ENCODE data around the gene GALNT18. TPM values are rescaled to one million over a fixed set of nuclear protein-coding genes. Genes with fewer than 3 reads are reported as not detected.

GALNT18 gene
- total and polyA plus RNA-seq, 7 experiments from 2014 or later: 0.15 to 1.7 (median 0.20) TPM; not detected in 4

- Histone ChIP-seq H3K4me1 (ENCODE audit: control insufficient read depth in 2 of 2, insufficient read depth in 2 of 2, low read length in 2 of 2) (no peaks in the 10 kb centered on the region), H3K27me3 (ENCODE audit: control insufficient read depth in 2 of 2, insufficient read depth in 2 of 2, low read length in 2 of 2) (no peaks in the 10 kb centered on the region), H3K27ac (ENCODE audit: low read depth, low read length) (no peak overlapping the region), H3K9me3 (ENCODE audit: control insufficient read depth in 2 of 3, low read length in 3 of 3) (no peaks in the 10 kb centered on the region), H3K4me3 (ENCODE audit: low read length) (no peak overlapping the region), H3K36me3 (ENCODE audit: control insufficient read depth in 2 of 3, insufficient read depth in 3 of 3, low read length in 3 of 3) (no peaks in the 10 kb centered on the region)
- no peak for DNase-seq
- H3K27ac Mint-ChIP-seq: no peak overlapping the region
- H3K36me3 Mint-ChIP-seq: no peaks in the 10 kb centered on the region
- intact Hi-C loops (cut with micrococcal nuclease): no loop called here
- no peaks in the 10 kb centered on the region for H3K4me1 Mint-ChIP-seq
- H3K27me3 Mint-ChIP-seq: peaks cover 0 to 3% (median 0%) of the 10 kb centered on the region in 5 donors
- CTCF ChIA-PET: no interaction called here
- POLR2A ChIA-PET: no interaction called here
- H3K9me3 Mint-ChIP-seq: no peaks in the 10 kb centered on the region
- no peak overlapping the region for H3K4me3 Mint-ChIP-seq
- ATAC-seq: no peak
These were observed 186.2 kb downstream of the GALNT18 start for GRCh38 chr11:11435635-11436034.

GRCh38 chr11:11433960-11434359 lies 187.8 kb downstream of the GALNT18 start:
- DNase-seq (no peak), ATAC-seq (no peak)
- Histone ChIP-seq H3K4me3 (ENCODE audit: low read length) (no peak overlapping the region), H3K27ac (ENCODE audit: low read depth, low read length) (no peak overlapping the region), H3K36me3 (ENCODE audit: control insufficient read depth in 2 of 3, insufficient read depth in 3 of 3, low read length in 3 of 3) (no peaks in the 10 kb centered on the region), H3K27me3 (ENCODE audit: control insufficient read depth in 2 of 2, insufficient read depth in 2 of 2, low read length in 2 of 2) (no peaks in the 10 kb centered on the region), H3K4me1 (ENCODE audit: control insufficient read depth in 2 of 2, insufficient read depth in 2 of 2, low read length in 2 of 2) (no peaks in the 10 kb centered on the region), H3K9me3 (ENCODE audit: control insufficient read depth in 2 of 3, low read length in 3 of 3) (no peaks in the 10 kb centered on the region)
- intact Hi-C loops (cut with micrococcal nuclease): no loop called here
- no peaks in the 10 kb centered on the region for H3K36me3 Mint-ChIP-seq
- H3K27ac Mint-ChIP-seq: no peak overlapping the region
- no peaks in the 10 kb centered on the region for H3K4me1 Mint-ChIP-seq
- peaks cover 0 to 8% (median 0%) of the 10 kb centered on the region in 5 donors for H3K27me3 Mint-ChIP-seq
- CTCF ChIA-PET: no interaction called here
- no peak overlapping the region for H3K4me3 Mint-ChIP-seq
- H3K9me3 Mint-ChIP-seq: no peaks in the 10 kb centered on the region
- POLR2A ChIA-PET: no interaction called here

GRCh38 chr11:11432621-11433319 lies 189.0 kb downstream of the GALNT18 start:
- ChIA-PET CTCF (no interaction called here), POLR2A (no interaction called here)
- H3K4me1 Mint-ChIP-seq: no peaks in the 10 kb centered on the region
- no peak for DNase-seq
- Histone ChIP-seq H3K9me3 (ENCODE audit: control insufficient read depth in 2 of 3, low read length in 3 of 3) (no peaks in the 10 kb centered on the region), H3K4me1 (ENCODE audit: control insufficient read depth in 2 of 2, insufficient read depth in 2 of 2, low read length in 2 of 2) (no peaks in the 10 kb centered on the region), H3K27ac (ENCODE audit: low read depth, low read length) (no peak overlapping the region), H3K36me3 (ENCODE audit: control insufficient read depth in 2 of 3, insufficient read depth in 3 of 3, low read length in 3 of 3) (no peaks in the 10 kb centered on the region), H3K4me3 (ENCODE audit: low read length) (no peak overlapping the region), H3K27me3 (ENCODE audit: control insufficient read depth in 2 of 2, insufficient read depth in 2 of 2, low read length in 2 of 2) (no peaks in the 10 kb centered on the region)
- intact Hi-C loops (cut with micrococcal nuclease): no loop called here
- no peaks in the 10 kb centered on the region for H3K36me3 Mint-ChIP-seq
- H3K27me3 Mint-ChIP-seq: peaks cover 0 to 10% (median 0%) of the 10 kb centered on the region in 5 donors
- no peaks in the 10 kb centered on the region for H3K9me3 Mint-ChIP-seq
- no peak overlapping the region for H3K4me3 Mint-ChIP-seq
- H3K27ac Mint-ChIP-seq: no peak overlapping the region
- ATAC-seq: no peak

GRCh38 chr11:11430431-11430830 lies 191.4 kb downstream of the GALNT18 start:
- H3K27me3 Mint-ChIP-seq: peaks cover 0 to 10% (median 0%) of the 10 kb centered on the region in 5 donors
- H3K36me3 ChIP-seq (ENCODE audit: control insufficient read depth in 2 of 3, insufficient read depth in 3 of 3, low read length in 3 of 3): no peaks in the 10 kb centered on the region
- H3K4me3 ChIP-seq (ENCODE audit: low read length): no peak overlapping the region
- H3K27me3 ChIP-seq (ENCODE audit: control insufficient read depth in 2 of 2, insufficient read depth in 2 of 2, low read length in 2 of 2): no peaks in the 10 kb centered on the region
- ATAC-seq (no peak), DNase-seq (no peak)
- H3K9me3 ChIP-seq (ENCODE audit: control insufficient read depth in 2 of 3, low read length in 3 of 3): no peaks in the 10 kb centered on the region
- no peaks in the 10 kb centered on the region for H3K9me3 Mint-ChIP-seq
- intact Hi-C loops (cut with micrococcal nuclease): no loop called here
- no peak overlapping the region for H3K4me3 Mint-ChIP-seq
- H3K27ac ChIP-seq (ENCODE audit: low read depth, low read length): no peak overlapping the region
- peaks cover 0 to 2% (median 0%) of the 10 kb centered on the region in 7 donors for H3K4me1 Mint-ChIP-seq
- H3K36me3 Mint-ChIP-seq: no peaks in the 10 kb centered on the region
- no peaks in the 10 kb centered on the region for H3K4me1 ChIP-seq (ENCODE audit: control insufficient read depth in 2 of 2, insufficient read depth in 2 of 2, low read length in 2 of 2)
- ChIA-PET CTCF (interaction anchor here (0.6 kb wide), 1 partner anchor 22 kb away, joined by 5 read pairs; no protein-coding TSS in a partner anchor), POLR2A (no interaction called here)
- H3K27ac Mint-ChIP-seq: no peak overlapping the region

- H3K36me3 ChIP-seq (ENCODE audit: control insufficient read depth in 2 of 3, insufficient read depth in 3 of 3, low read length in 3 of 3): no peaks in the 10 kb centered on the region
- Mint-ChIP-seq H3K27me3 (peaks cover 0 to 13% (median 4%) of the 10 kb centered on the region in 5 donors), H3K36me3 (no peaks in the 10 kb centered on the region), H3K4me3 (no peak overlapping the region), H3K27ac (no peak overlapping the region), H3K4me1 (peaks cover 0 to 2% (median 0%) of the 10 kb centered on the region in 7 donors), H3K9me3 (no peaks in the 10 kb centered on the region)
- H3K4me3 ChIP-seq (ENCODE audit: low read length): no peak overlapping the region
- no peak overlapping the region for H3K27ac ChIP-seq (ENCODE audit: low read depth, low read length)
- ChIA-PET POLR2A (no interaction called here), CTCF (no interaction called here)
- no peaks in the 10 kb centered on the region for H3K9me3 ChIP-seq (ENCODE audit: control insufficient read depth in 2 of 3, low read length in 3 of 3)
- no peaks in the 10 kb centered on the region for H3K4me1 ChIP-seq (ENCODE audit: control insufficient read depth in 2 of 2, insufficient read depth in 2 of 2, low read length in 2 of 2)
- no peaks in the 10 kb centered on the region for H3K27me3 ChIP-seq (ENCODE audit: control insufficient read depth in 2 of 2, insufficient read depth in 2 of 2, low read length in 2 of 2)
- ATAC-seq: no peak
- no peak for DNase-seq
- intact Hi-C loops (cut with micrococcal nuclease): no loop called here
These were observed 193.1 kb downstream of the GALNT18 start for GRCh38 chr11:11428714-11429113.

- Histone ChIP-seq H3K9me3 (ENCODE audit: control insufficient read depth in 2 of 3, low read length in 3 of 3) (no peaks in the 10 kb centered on the region), H3K4me1 (ENCODE audit: control insufficient read depth in 2 of 2, insufficient read depth in 2 of 2, low read length in 2 of 2) (no peaks in the 10 kb centered on the region), H3K4me3 (ENCODE audit: low read length) (no peak overlapping the region), H3K36me3 (ENCODE audit: control insufficient read depth in 2 of 3, insufficient read depth in 3 of 3, low read length in 3 of 3) (no peaks in the 10 kb centered on the region), H3K27me3 (ENCODE audit: control insufficient read depth in 2 of 2, insufficient read depth in 2 of 2, low read length in 2 of 2) (no peaks in the 10 kb centered on the region), H3K27ac (ENCODE audit: low read depth, low read length) (no peak overlapping the region)
- H3K4me1 Mint-ChIP-seq: peaks cover 0 to 2% (median 0%) of the 10 kb centered on the region in 7 donors
- H3K9me3 Mint-ChIP-seq: no peaks in the 10 kb centered on the region
- intact Hi-C loops (cut with micrococcal nuclease): no loop called here
- ChIA-PET CTCF (no interaction called here), POLR2A (no interaction called here)
- H3K27me3 Mint-ChIP-seq: peaks cover 0 to 13% (median 4%) of the 10 kb centered on the region in 5 donors
- DNase-seq: no peak
- no peaks in the 10 kb centered on the region for H3K36me3 Mint-ChIP-seq
- no peak for ATAC-seq
- no peak overlapping the region for H3K4me3 Mint-ChIP-seq
- no peak overlapping the region for H3K27ac Mint-ChIP-seq
These were observed 194.3 kb downstream of the GALNT18 start for GRCh38 chr11:11427542-11427941.

GRCh38 chr11:11427140-11427539 lies 194.7 kb downstream of the GALNT18 start:
- no peak for ATAC-seq
- Mint-ChIP-seq H3K27me3 (peaks cover 0 to 13% (median 4%) of the 10 kb centered on the region in 5 donors), H3K4me1 (peaks cover 0 to 2% (median 0%) of the 10 kb centered on the region in 7 donors), H3K9me3 (no peaks in the 10 kb centered on the region), H3K4me3 (no peak overlapping the region), H3K36me3 (no peaks in the 10 kb centered on the region), H3K27ac (no peak overlapping the region)
- no peaks in the 10 kb centered on the region for H3K4me1 ChIP-seq (ENCODE audit: control insufficient read depth in 2 of 2, insufficient read depth in 2 of 2, low read length in 2 of 2)
- H3K36me3 ChIP-seq (ENCODE audit: control insufficient read depth in 2 of 3, insufficient read depth in 3 of 3, low read length in 3 of 3): no peaks in the 10 kb centered on the region
- CTCF ChIA-PET: no interaction called here
- no peak overlapping the region for H3K27ac ChIP-seq (ENCODE audit: low read depth, low read length)
- DNase-seq: no peak
- intact Hi-C loops (cut with micrococcal nuclease): no loop called here
- H3K27me3 ChIP-seq (ENCODE audit: control insufficient read depth in 2 of 2, insufficient read depth in 2 of 2, low read length in 2 of 2): no peaks in the 10 kb centered on the region
- no peaks in the 10 kb centered on the region for H3K9me3 ChIP-seq (ENCODE audit: control insufficient read depth in 2 of 3, low read length in 3 of 3)
- no peak overlapping the region for H3K4me3 ChIP-seq (ENCODE audit: low read length)
- POLR2A ChIA-PET: no interaction called here

Measured in naive thymus-derived CD4-positive, alpha-beta T cell (primary cell).